Immature natural killer cell (primary cell): ENCODE measurements around the gene COX4I2. TPM values are rescaled to one million over a fixed set of nuclear protein-coding genes. Genes with fewer than 3 reads are reported as not detected.
A peak's percentile ranks its signal among the peaks of the same experiment; 100 is the strongest.
"Not testable (repeated sequence)": the region's sequence is repeated elsewhere in the genome, so short reads cannot be mapped to it uniquely, and the experiment has no call there.

Experiments used
- DNase-seq, 3 donors: peaks; one replicate each; pipeline ENCODE4 v3.0.0; 2022; ENCODE audit warnings: mixed read lengths in 1 of 3
- H3K27ac Mint-ChIP-seq, 6 donors: one replicate each; pipeline ENCODE4 v1.8.0; 2020; ENCODE audit warnings: mixed read lengths in 6 of 6, mild to moderate bottlenecking in 5 of 6, inconsistent platforms in 4 of 6, moderate library complexity in 3 of 6
- H3K27me3 Mint-ChIP-seq, 3 donors: one replicate each; pipeline ENCODE4 v1.8.0; 2020 to 2021; ENCODE audit warnings: low read depth in 3 of 3, mild to moderate bottlenecking in 3 of 3, mixed read lengths in 3 of 3, moderate library complexity in 3 of 3, inconsistent platforms in 1 of 3
- H3K36me3 Mint-ChIP-seq, 3 donors: one replicate each; pipeline ENCODE4 v1.8.0; 2020; ENCODE audit warnings: mixed read lengths in 3 of 3, inconsistent platforms in 2 of 3, mild to moderate bottlenecking in 2 of 3
- H3K4me1 Mint-ChIP-seq, 2 donors: one replicate each; pipeline ENCODE4 v1.8.0; 2020; ENCODE audit warnings: inconsistent platforms in 2 of 2, mild to moderate bottlenecking in 2 of 2, mixed read lengths in 2 of 2, moderate library complexity in 1 of 2
- H3K4me3 Mint-ChIP-seq, 5 donors: one replicate each; pipeline ENCODE4 v1.8.0; 2020; ENCODE audit warnings: mild to moderate bottlenecking in 5 of 5, mixed read lengths in 5 of 5, inconsistent platforms in 3 of 5, moderate library complexity in 3 of 5
- H3K9me3 Mint-ChIP-seq, 6 donors: one replicate each; pipeline ENCODE4 v1.8.0; 2020; ENCODE audit warnings: mild to moderate bottlenecking in 6 of 6, mixed read lengths in 6 of 6, inconsistent platforms in 4 of 6, moderate library complexity in 3 of 6
- polyA plus RNA-seq, 3 donors: library from polyadenylated mRNA; unstranded; fragments of 300-500 nt; fragmentation: Illumina TruSeq; gene quantifications; one replicate each; pipeline ENCODE4 v1.2.3, GENCODE V29; 2021

The COX4I2 gene
- polyA plus RNA-seq, 3 donors from 2014 or later, result not detected

GRCh38 chr20:31623123-31623505 is 14.6 kb upstream of the COX4I2 start:
- H3K4me3 Mint-ChIP-seq, H3K4me1 Mint-ChIP-seq, H3K27me3 Mint-ChIP-seq, H3K36me3 Mint-ChIP-seq, H3K27ac Mint-ChIP-seq, DNase-seq, H3K9me3 Mint-ChIP-seq: not testable (repeated sequence)

GRCh38 chr20:31626534-31626933 is 11.2 kb upstream of the COX4I2 start:
- DNase-seq, H3K27me3 Mint-ChIP-seq, H3K4me1 Mint-ChIP-seq, H3K4me3 Mint-ChIP-seq, H3K9me3 Mint-ChIP-seq, H3K36me3 Mint-ChIP-seq, H3K27ac Mint-ChIP-seq: not testable (repeated sequence)

- H3K9me3 Mint-ChIP-seq, H3K4me1 Mint-ChIP-seq, H3K4me3 Mint-ChIP-seq, H3K27ac Mint-ChIP-seq, DNase-seq, H3K27me3 Mint-ChIP-seq, H3K36me3 Mint-ChIP-seq: not testable (repeated sequence)
Measured at GRCh38 chr20:31628057-31628456, 9.7 kb upstream of the COX4I2 start.

- Mint-ChIP-seq H3K27ac (no peak overlapping the region), H3K4me3 (no peak overlapping the region), H3K9me3 (no peaks in the 10 kb centered on the region), H3K4me1 (peaks cover 0 to 2% of the 10 kb centered on the region in 2 donors), H3K27me3 (peaks cover 0 to 2% (median 2%) of the 10 kb centered on the region in 3 donors), H3K36me3 (no peaks in the 10 kb centered on the region)
- DNase-seq, result no peak
Measured at GRCh38 chr20:31630187-31630790, 7.4 kb upstream of the COX4I2 start.

GRCh38 chr20:31632548-31633338 is 5.0 kb upstream of the COX4I2 start:
- H3K36me3 Mint-ChIP-seq, result no peaks in the 10 kb centered on the region
- no peak for DNase-seq
- no peaks in the 10 kb centered on the region for H3K9me3 Mint-ChIP-seq
- H3K27me3 Mint-ChIP-seq, result peaks cover 0 to 2% (median 1%) of the 10 kb centered on the region in 3 donors
- H3K27ac Mint-ChIP-seq, result no peak overlapping the region
- H3K4me1 Mint-ChIP-seq, result peaks cover 0 to 2% of the 10 kb centered on the region in 2 donors
- H3K4me3 Mint-ChIP-seq, result no peak overlapping the region

- peaks cover 0 to 2% (median 1%) of the 10 kb centered on the region in 3 donors for H3K27me3 Mint-ChIP-seq
- no peak for DNase-seq
- no peaks in the 10 kb centered on the region for H3K36me3 Mint-ChIP-seq
- H3K4me3 Mint-ChIP-seq, result no peak overlapping the region
- peaks cover 0 to 2% of the 10 kb centered on the region in 2 donors for H3K4me1 Mint-ChIP-seq
- H3K27ac Mint-ChIP-seq, result no peak overlapping the region
- no peaks in the 10 kb centered on the region for H3K9me3 Mint-ChIP-seq
Measured at GRCh38 chr20:31633339-31633914, 4.3 kb upstream of the COX4I2 start.

GRCh38 chr20:31638317-31638716 is 605 bp downstream of the COX4I2 start:
- Mint-ChIP-seq H3K9me3 (no peaks in the 10 kb centered on the region), H3K27me3 (peaks cover 2 to 13% (median 9%) of the 10 kb centered on the region in 3 donors), H3K36me3 (no peaks in the 10 kb centered on the region), H3K4me3 (no peak overlapping the region), H3K27ac (no peak overlapping the region), H3K4me1 (peaks cover 14 to 17% of the 10 kb centered on the region in 2 donors)
- DNase-seq, result no peak

- Mint-ChIP-seq H3K27me3 (peaks cover 2 to 13% (median 9%) of the 10 kb centered on the region in 3 donors), H3K4me3 (no peak overlapping the region), H3K9me3 (no peaks in the 10 kb centered on the region), H3K4me1 (peaks cover 19 to 21% of the 10 kb centered on the region in 2 donors), H3K27ac (no peak overlapping the region), H3K36me3 (no peaks in the 10 kb centered on the region)
- no peak for DNase-seq
Measured at GRCh38 chr20:31638816-31639215, 1.1 kb downstream of the COX4I2 start.

GRCh38 chr20:31640259-31640658 is 2.5 kb downstream of the COX4I2 start:
- no peak for DNase-seq
- H3K9me3 Mint-ChIP-seq, result no peaks in the 10 kb centered on the region
- H3K36me3 Mint-ChIP-seq, result peaks cover 0 to 4% (median 0%) of the 10 kb centered on the region in 3 donors
- H3K4me3 Mint-ChIP-seq, result no peak overlapping the region
- H3K27me3 Mint-ChIP-seq, result peaks cover 4 to 18% (median 9%) of the 10 kb centered on the region in 3 donors
- peaks cover 19% of the 10 kb centered on the region in 2 donors for H3K4me1 Mint-ChIP-seq
- H3K27ac Mint-ChIP-seq, result peak overlapping the region in 1 of 6 donors; percentile 37

- H3K4me3 Mint-ChIP-seq, result no peak overlapping the region
Measured at GRCh38 chr20:31641391-31641790, 3.7 kb downstream of the COX4I2 start.

GRCh38 chr20:31642837-31643236 is 5.1 kb downstream of the COX4I2 start:
- peaks cover 19% of the 10 kb centered on the region in 2 donors for H3K4me1 Mint-ChIP-seq
- H3K36me3 Mint-ChIP-seq, result peaks cover 0 to 4% (median 0%) of the 10 kb centered on the region in 3 donors
- peak in 1 of 3 donors; percentile 11 for DNase-seq
- H3K4me3 Mint-ChIP-seq, result peak overlapping the region; percentile 7 to 74 (median 63)
- no peaks in the 10 kb centered on the region for H3K9me3 Mint-ChIP-seq
- H3K27me3 Mint-ChIP-seq, result peaks cover 6 to 20% (median 8%) of the 10 kb centered on the region in 3 donors
- peak overlapping the region in 1 of 6 donors; percentile 38 for H3K27ac Mint-ChIP-seq

More at GRCh38 chr20:31641391-31641790, 3.7 kb downstream of the COX4I2 start:
- Mint-ChIP-seq H3K36me3 (peaks cover 0 to 4% (median 0%) of the 10 kb centered on the region in 3 donors), H3K27me3 (peaks cover 4 to 20% (median 8%) of the 10 kb centered on the region in 3 donors), H3K9me3 (no peaks in the 10 kb centered on the region), H3K4me1 (peaks cover 19% of the 10 kb centered on the region in 2 donors), H3K27ac (no peak overlapping the region)
- DNase-seq, result no peak

- H3K9me3 Mint-ChIP-seq, result no peaks in the 10 kb centered on the region
- H3K27me3 Mint-ChIP-seq, result peaks cover 6 to 20% (median 8%) of the 10 kb centered on the region in 3 donors
- peaks cover 0 to 4% (median 0%) of the 10 kb centered on the region in 3 donors for H3K36me3 Mint-ChIP-seq
- H3K4me3 Mint-ChIP-seq, result no peak overlapping the region
- H3K4me1 Mint-ChIP-seq, result peaks cover 19% of the 10 kb centered on the region in 2 donors
- no peak overlapping the region for H3K27ac Mint-ChIP-seq
- DNase-seq, result no peak
Measured at GRCh38 chr20:31643522-31643921, 5.8 kb downstream of the COX4I2 start.

GRCh38 chr20:31644701-31645100 is 7.0 kb downstream of the COX4I2 start:
- no peak for DNase-seq
- H3K4me3 Mint-ChIP-seq, result no peak overlapping the region
- H3K4me1 Mint-ChIP-seq, result peaks cover 19% of the 10 kb centered on the region in 2 donors
- no peak overlapping the region for H3K27ac Mint-ChIP-seq
- H3K9me3 Mint-ChIP-seq, result no peaks in the 10 kb centered on the region
- peaks cover 0 to 4% (median 0%) of the 10 kb centered on the region in 3 donors for H3K36me3 Mint-ChIP-seq
- peaks cover 4 to 20% (median 5%) of the 10 kb centered on the region in 3 donors for H3K27me3 Mint-ChIP-seq

GRCh38 chr20:31648104-31648503 is 10.4 kb downstream of the COX4I2 start:
- H3K27ac Mint-ChIP-seq, result not testable (repeated sequence)

More at GRCh38 chr20:31648104-31648503, 10.4 kb downstream of the COX4I2 start:
- H3K4me1 Mint-ChIP-seq, H3K4me3 Mint-ChIP-seq, DNase-seq, H3K9me3 Mint-ChIP-seq, H3K27me3 Mint-ChIP-seq, H3K36me3 Mint-ChIP-seq: not testable (repeated sequence)
